Neuronal stem cell (in vitro differentiated cells): ENCODE results near the gene GJD3.
A peak's percentile ranks its signal among the peaks of the same experiment; 100 is the strongest.

Source experiments
- DNase-seq: peaks from one replicate; pipeline ENCODE4 v3.0.0-alpha.2; 2013; ENCODE audit warnings: low spot score
- H2AFZ ChIP-seq: one replicate; pipeline ENCODE4 v1.6.1; 2013; ENCODE audit warnings: mild to moderate bottlenecking, low read length, inconsistent platforms
- H2AK5ac ChIP-seq: 2 replicates; pipeline ENCODE4 v1.6.1; 2013; ENCODE audit warnings: low read depth, mild to moderate bottlenecking, inconsistent platforms, low read length, moderate library complexity, mixed read lengths
- H2BK120ac ChIP-seq: 2 replicates; pipeline ENCODE4 v1.6.1; 2013; ENCODE audit warnings: low read depth, mild to moderate bottlenecking, inconsistent platforms, low read length, moderate library complexity, mixed read lengths
- H2BK12ac ChIP-seq: one replicate; pipeline ENCODE4 v1.6.1; 2013; ENCODE audit warnings: low read length, inconsistent platforms
- H2BK15ac ChIP-seq: 2 replicates; pipeline ENCODE4 v1.6.1; 2013; ENCODE audit warnings: mild to moderate bottlenecking, low read length, inconsistent platforms, mixed read lengths
- H2BK5ac ChIP-seq: one replicate; pipeline ENCODE4 v1.6.1; 2013; ENCODE audit warnings: inconsistent platforms, mild to moderate bottlenecking, low read length, moderate library complexity
- H3K14ac ChIP-seq: one replicate; pipeline ENCODE4 v1.6.1; 2013; ENCODE audit warnings: low read length, inconsistent platforms
- H3K18ac ChIP-seq: 2 replicates; pipeline ENCODE4 v1.6.1; 2013; ENCODE audit warnings: low read length, inconsistent platforms
- H3K23ac ChIP-seq: 2 replicates; pipeline ENCODE4 v1.6.1; 2013; ENCODE audit warnings: low read depth, mild to moderate bottlenecking, mixed read lengths, low read length, inconsistent platforms; ENCODE audit not compliant: poor library complexity
- H3K27ac ChIP-seq: replicated peaks from 3 replicates; pipeline ENCODE4 v1.5.1; 2013; ENCODE audit warnings: low read length, inconsistent platforms
- H3K27me3 ChIP-seq, 3 experiments: 2 replicates each; pipeline ENCODE4 v1.6.1; 2013; ENCODE audit warnings: low read length in 3 of 3, mild to moderate bottlenecking in 2 of 3, inconsistent platforms in 1 of 3, low read depth in 1 of 3, mixed read lengths in 1 of 3, moderate library complexity in 1 of 3; ENCODE audit not compliant: control insufficient read depth in 3 of 3, insufficient read depth in 3 of 3
- H3K36me3 ChIP-seq, 2 donors: replicated peaks in 1 of 2; 2 replicates each; pipeline ENCODE4 v1.6.1; 2013; ENCODE audit warnings: low read length in 2 of 2; ENCODE audit not compliant: control insufficient read depth in 2 of 2, insufficient read depth in 2 of 2
- H3K4ac ChIP-seq: 2 replicates; pipeline ENCODE4 v1.6.1; 2013; ENCODE audit warnings: inconsistent platforms, mild to moderate bottlenecking, low read length, moderate library complexity
- H3K4me1 ChIP-seq, 2 donors: 1 replicate in 1 of 2; 2 replicates in 1 of 2; pipeline ENCODE4 v1.6.1; 2013; ENCODE audit warnings: low read length in 2 of 2, low read depth in 1 of 2; ENCODE audit not compliant: control insufficient read depth in 2 of 2, insufficient read depth in 1 of 2
- H3K4me2 ChIP-seq: one replicate; pipeline ENCODE4 v1.6.1; 2013; ENCODE audit warnings: mild to moderate bottlenecking, low read length, inconsistent platforms; ENCODE audit not compliant: insufficient read depth, poor library complexity, severe bottlenecking
- H3K4me3 ChIP-seq, 2 donors: 2 replicates each; pipeline ENCODE4 v1.5.1; 2013; ENCODE audit warnings: low read length in 2 of 2, mild to moderate bottlenecking in 2 of 2, inconsistent platforms in 1 of 2, moderate library complexity in 1 of 2
- H3K79me1 ChIP-seq: one replicate; pipeline ENCODE4 v1.6.1; 2013; ENCODE audit warnings: low read depth, mild to moderate bottlenecking, inconsistent platforms, low read length, moderate library complexity
- H3K9ac ChIP-seq: one replicate; pipeline ENCODE4 v1.6.1; 2013; ENCODE audit warnings: mild to moderate bottlenecking, low read depth, low read length, inconsistent platforms; ENCODE audit not compliant: poor library complexity
- H3K9me3 ChIP-seq, 2 donors: replicated peaks in 1 of 2; 2 replicates each; pipeline versions ENCODE3 to v1.6.1; 2013; ENCODE audit warnings: low read length in 2 of 2, mild to moderate bottlenecking in 2 of 2, inconsistent platforms in 1 of 2, low read depth in 1 of 2, mixed read lengths in 1 of 2, moderate library complexity in 1 of 2; ENCODE audit not compliant: control insufficient read depth in 2 of 2, insufficient read depth in 1 of 2
- H4K8ac ChIP-seq: one replicate; pipeline ENCODE4 v1.6.1; 2013; ENCODE audit warnings: low read depth, mild to moderate bottlenecking, inconsistent platforms, low read length, moderate library complexity
- H4K91ac ChIP-seq: one replicate; pipeline ENCODE4 v1.6.1; 2013; ENCODE audit warnings: low read length, low read depth, mild to moderate bottlenecking, inconsistent platforms; ENCODE audit not compliant: poor library complexity
- WGBS, 2 donors: extraction: QIAGEN DNeasy Blood & Tissue Kit; methylation state at CpG; one replicate each; pipeline ENCODE4 v1.1.7; 2013; ENCODE audit warnings: missing lambda C conversion rate in 2 of 2, mixed read lengths in 1 of 2; ENCODE audit not compliant: insufficient read length in 2 of 2, insufficient replicate concordance in 1 of 2; ENCODE audit errors: extremely low coverage in 2 of 2; 5-methylcytosine and 5-hydroxymethylcytosine counted together

GJD3 gene

GRCh38 chr17:40323391-40324381, 40.9 kb downstream of the GJD3 start:
- H3K9ac ChIP-seq, result no peak overlapping the region
- no peak overlapping the region for H3K4me3 ChIP-seq
- H2AFZ ChIP-seq, result no peak overlapping the region
- H2BK120ac ChIP-seq, result no peak overlapping the region
- H3K4me1 ChIP-seq, result peaks cover 18 to 29% of the 10 kb centered on the region in 2 donors
- H3K36me3 ChIP-seq, result no peaks in the 10 kb centered on the region
- peaks cover 0 to 5% (median 0%) of the 10 kb centered on the region in 3 experiments for H3K27me3 ChIP-seq
- H3K9me3 ChIP-seq, result no peaks in the 10 kb centered on the region
- no peak overlapping the region for H2BK15ac ChIP-seq
- H2AK5ac ChIP-seq, result peak overlapping the region; percentile 13
- no peak overlapping the region for H3K27ac ChIP-seq
- H4K8ac ChIP-seq, result no peak overlapping the region
- H4K91ac ChIP-seq, result no peak overlapping the region
- H2BK12ac ChIP-seq, result no peak overlapping the region
- no peak for DNase-seq
- H2BK5ac ChIP-seq, result no peak overlapping the region
- H3K4me2 ChIP-seq, result no peak overlapping the region
- no peak overlapping the region for H3K14ac ChIP-seq
- peak overlapping the region; percentile 58 for H3K18ac ChIP-seq
- H3K23ac ChIP-seq, result no peak overlapping the region
- H3K79me1 ChIP-seq, result peaks cover 10% of the 10 kb centered on the region
- no CpG with 5 or more reads among the region's 10 CpGs for whole genome bisulfite sequencing, 2 donors
- no peak overlapping the region for H3K4ac ChIP-seq

GRCh38 chr17:40322358-40323315, 41.9 kb downstream of the GJD3 start:
- peak overlapping the region in 1 of 2 donors; percentile 19 for H3K4me3 ChIP-seq
- no peaks in the 10 kb centered on the region for H3K36me3 ChIP-seq
- H4K8ac ChIP-seq, result no peak overlapping the region
- no CpG with 5 or more reads among the region's 19 CpGs for WGBS, 2 donors
- H3K4ac ChIP-seq, result no peak overlapping the region
- H2AFZ ChIP-seq, result peak overlapping the region; percentile 53
- peak overlapping the region; percentile 30 for H3K9ac ChIP-seq
- no peaks in the 10 kb centered on the region for H3K9me3 ChIP-seq
- H2BK120ac ChIP-seq, result no peak overlapping the region
- no peak overlapping the region for H4K91ac ChIP-seq
- DNase-seq, result no peak
- no peak overlapping the region for H2BK15ac ChIP-seq
- peaks cover 0 to 5% (median 0%) of the 10 kb centered on the region in 3 experiments for H3K27me3 ChIP-seq
- H3K4me2 ChIP-seq, result no peak overlapping the region
- H2AK5ac ChIP-seq, result no peak overlapping the region
- peaks cover 6% of the 10 kb centered on the region for H3K79me1 ChIP-seq
- H3K14ac ChIP-seq, result no peak overlapping the region
- peaks cover 20 to 32% of the 10 kb centered on the region in 2 donors for H3K4me1 ChIP-seq
- H2BK12ac ChIP-seq, result no peak overlapping the region
- no peak overlapping the region for H3K23ac ChIP-seq
- no peak overlapping the region for H2BK5ac ChIP-seq
- H3K18ac ChIP-seq, result no peak overlapping the region
- H3K27ac ChIP-seq, result no peak overlapping the region

- no CpG with 5 or more reads among the region's 4 CpGs for WGBS, 2 donors
- no peaks in the 10 kb centered on the region for H3K36me3 ChIP-seq
- H3K9ac ChIP-seq, result peak overlapping the region; percentile 30
- peak overlapping the region; percentile 53 for H2AFZ ChIP-seq
- H3K18ac ChIP-seq, result no peak overlapping the region
- no peak overlapping the region for H2BK120ac ChIP-seq
- H4K8ac ChIP-seq, result peak overlapping the region; percentile 53
- no peak for DNase-seq
- H3K27ac ChIP-seq, result no peak overlapping the region
- H2AK5ac ChIP-seq, result no peak overlapping the region
- no peaks in the 10 kb centered on the region for H3K9me3 ChIP-seq
- peak overlapping the region in 1 of 2 donors; percentile 19 for H3K4me3 ChIP-seq
- no peak overlapping the region for H4K91ac ChIP-seq
- H3K27me3 ChIP-seq, result peaks cover 0 to 8% (median 0%) of the 10 kb centered on the region in 3 experiments
- H3K4me2 ChIP-seq, result no peak overlapping the region
- H3K79me1 ChIP-seq, result peaks cover 6% of the 10 kb centered on the region
- H3K4ac ChIP-seq, result no peak overlapping the region
- no peak overlapping the region for H2BK5ac ChIP-seq
- H3K4me1 ChIP-seq, result peaks cover 23 to 36% of the 10 kb centered on the region in 2 donors
- no peak overlapping the region for H3K23ac ChIP-seq
- no peak overlapping the region for H3K14ac ChIP-seq
- H2BK12ac ChIP-seq, result no peak overlapping the region
- no peak overlapping the region for H2BK15ac ChIP-seq
Measured at GRCh38 chr17:40321961-40322357, 42.6 kb downstream of the GJD3 start.
